Body of pancreas (tissue), 4 donors: Measurements from ENCODE around the gene PIP4P1.

Experiments used
- POLR2A ChIP-seq, 3 donors: fragments of 450-650 bp; IDR thresholded peaks; one replicate each; pipeline ENCODE4 v1.6.1; 2016; ENCODE audit warnings: antibody characterized with exemption in 3 of 3, mild to moderate bottlenecking in 2 of 3
- TF ChIP-seq, protein P1 (sequence below), 7 experiments: fragments of 450-650 bp in 4 of 7; fragments of 200-600 bp in 3 of 7; sonication (generic) in 3 of 7; IDR thresholded peaks; one replicate each; pipeline ENCODE4 v1.5.1; 2016 to 2019; ENCODE audit warnings: antibody characterized with exemption in 7 of 7

DNA sequence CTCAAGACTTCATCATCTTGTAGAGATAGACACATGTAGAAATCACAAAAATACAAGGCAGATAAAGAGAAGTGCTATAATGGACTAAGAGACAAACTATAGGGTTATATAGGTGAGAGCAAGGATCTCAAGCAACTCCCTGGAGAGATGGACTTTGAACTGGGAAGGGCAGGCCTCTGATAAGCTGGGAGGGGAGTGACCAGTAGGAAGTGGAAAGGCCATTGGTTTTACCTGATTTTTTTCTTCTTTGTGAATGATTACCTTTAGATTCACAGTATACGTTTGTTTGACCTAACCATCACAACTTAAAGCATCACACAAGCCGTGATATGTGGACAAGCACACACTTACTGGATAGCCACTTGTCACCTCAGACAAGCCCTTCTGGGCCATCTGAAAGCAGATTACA is 42.7 kb downstream of the PIP4P1 start:
- no peak for TF ChIP-seq POLR2A (IDR thresholded peaks at IDR 0.05)
- TF ChIP-seq, protein P1, sequence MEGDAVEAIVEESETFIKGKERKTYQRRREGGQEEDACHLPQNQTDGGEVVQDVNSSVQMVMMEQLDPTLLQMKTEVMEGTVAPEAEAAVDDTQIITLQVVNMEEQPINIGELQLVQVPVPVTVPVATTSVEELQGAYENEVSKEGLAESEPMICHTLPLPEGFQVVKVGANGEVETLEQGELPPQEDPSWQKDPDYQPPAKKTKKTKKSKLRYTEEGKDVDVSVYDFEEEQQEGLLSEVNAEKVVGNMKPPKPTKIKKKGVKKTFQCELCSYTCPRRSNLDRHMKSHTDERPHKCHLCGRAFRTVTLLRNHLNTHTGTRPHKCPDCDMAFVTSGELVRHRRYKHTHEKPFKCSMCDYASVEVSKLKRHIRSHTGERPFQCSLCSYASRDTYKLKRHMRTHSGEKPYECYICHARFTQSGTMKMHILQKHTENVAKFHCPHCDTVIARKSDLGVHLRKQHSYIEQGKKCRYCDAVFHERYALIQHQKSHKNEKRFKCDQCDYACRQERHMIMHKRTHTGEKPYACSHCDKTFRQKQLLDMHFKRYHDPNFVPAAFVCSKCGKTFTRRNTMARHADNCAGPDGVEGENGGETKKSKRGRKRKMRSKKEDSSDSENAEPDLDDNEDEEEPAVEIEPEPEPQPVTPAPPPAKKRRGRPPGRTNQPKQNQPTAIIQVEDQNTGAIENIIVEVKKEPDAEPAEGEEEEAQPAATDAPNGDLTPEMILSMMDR (IDR thresholded peaks at IDR 0.05), result no peak
